Measurements from ENCODE around the gene FGD4. TPM values are rescaled to one million over a fixed set of nuclear protein-coding genes. Genes with fewer than 3 reads are reported as not detected.
"Not testable (repeated sequence)": the region's sequence is repeated elsewhere in the genome, so short reads cannot be mapped to it uniquely, and the experiment has no call there.

Gene FGD4
- total RNA-seq, 6 donors from 2014 or later: 44.0 to 78.6 (median 55.5) TPM

- ATAC-seq (ENCODE audit: low FRiP score in 2 of 2): peak in 1 of 2 donors; percentile 42
- peak overlapping the region in 2 of 4 donors; percentile 78 to 84 for H3K27ac ChIP-seq
- no peaks in the 10 kb centered on the region for H3K9me3 ChIP-seq
- H3K27me3 ChIP-seq: no peaks in the 10 kb centered on the region
- no peak for DNase-seq
- peaks cover 33 to 46% (median 41%) of the 10 kb centered on the region in 4 donors for H3K4me1 ChIP-seq
- TF ChIP-seq POLR2AphosphoS5 (IDR thresholded peaks at IDR 0.05) (no peak), CTCF (IDR thresholded peaks at IDR 0.05) (no peak), EP300 (IDR thresholded peaks at IDR 0.05) (no peak), POLR2A (IDR thresholded peaks at IDR 0.05) (no peak)
- H3K36me3 ChIP-seq: no peaks in the 10 kb centered on the region
- 0 to 24% methylated on average over 1 of the region's 1 CpG for WGBS, 2 donors
- no peak overlapping the region for H3K4me3 ChIP-seq
Measured at GRCh38 chr12:32532422-32532821, 133.1 kb downstream of the FGD4 start.

- Histone ChIP-seq H3K36me3 (no peaks in the 10 kb centered on the region), H3K27ac (peak overlapping the region; percentile 58 to 84 (median 77)), H3K27me3 (no peaks in the 10 kb centered on the region), H3K9me3 (no peaks in the 10 kb centered on the region), H3K4me3 (no peak overlapping the region), H3K4me1 (peaks cover 33 to 49% (median 44%) of the 10 kb centered on the region in 4 donors)
- no peak for DNase-seq
- no peak for TF ChIP-seq CTCF (IDR thresholded peaks at IDR 0.05)
- TF ChIP-seq EP300 (IDR thresholded peaks at IDR 0.05): no peak
- no peak for TF ChIP-seq POLR2AphosphoS5 (IDR thresholded peaks at IDR 0.05)
- TF ChIP-seq POLR2A (IDR thresholded peaks at IDR 0.05): no peak
- ATAC-seq (ENCODE audit: low FRiP score in 2 of 2): no peak
Measured at GRCh38 chr12:32532951-32533350, 133.6 kb downstream of the FGD4 start.

- not testable (repeated sequence) for H3K4me3 ChIP-seq, H3K9me3 ChIP-seq
- H3K4me1 ChIP-seq: peaks cover 33 to 49% (median 45%) of the 10 kb centered on the region in 4 donors
Measured at GRCh38 chr12:32533506-32533905, 134.1 kb downstream of the FGD4 start.

GRCh38 chr12:32533971-32534590 is 134.7 kb downstream of the FGD4 start:
- Histone ChIP-seq H3K27ac (peak overlapping the region; percentile 58 to 84 (median 77)), H3K9me3 (no peaks in the 10 kb centered on the region), H3K36me3 (no peaks in the 10 kb centered on the region), H3K27me3 (no peaks in the 10 kb centered on the region), H3K4me3 (peak overlapping the region; percentile 4 to 47 (median 39)), H3K4me1 (peaks cover 33 to 49% (median 45%) of the 10 kb centered on the region in 4 donors)
- WGBS, 2 donors: 8 to 12% methylated on average over 6 of the region's 6 CpGs
- ATAC-seq (ENCODE audit: low FRiP score in 2 of 2): peak; percentile 88 to 89
- TF ChIP-seq CTCF (IDR thresholded peaks at IDR 0.05) (no peak), POLR2A (IDR thresholded peaks at IDR 0.05) (peak in 1 of 4 donors; percentile 51), POLR2AphosphoS5 (IDR thresholded peaks at IDR 0.05) (peak; percentile 62 to 84), EP300 (IDR thresholded peaks at IDR 0.05) (peak in 1 of 4 donors; percentile 53)
- peak in 1 of 2 donors; percentile 85 for DNase-seq

More at GRCh38 chr12:32533506-32533905, 134.1 kb downstream of the FGD4 start:
- peak overlapping the region; percentile 58 to 84 (median 77) for H3K27ac ChIP-seq
- H3K27me3 ChIP-seq; ATAC-seq (ENCODE audit: low FRiP score in 2 of 2); H3K36me3 ChIP-seq; DNase-seq: not testable (repeated sequence)
- WGBS, 2 donors: 84 to 92% methylated on average over 10 of the region's 10 CpGs

GRCh38 chr12:32534698-32535097 is 135.3 kb downstream of the FGD4 start:
- peak overlapping the region; percentile 4 to 47 (median 39) for H3K4me3 ChIP-seq
- TF ChIP-seq EP300 (IDR thresholded peaks at IDR 0.05): no peak
- TF ChIP-seq CTCF (IDR thresholded peaks at IDR 0.05): no peak
- TF ChIP-seq POLR2A (IDR thresholded peaks at IDR 0.05): no peak
- TF ChIP-seq POLR2AphosphoS5 (IDR thresholded peaks at IDR 0.05): no peak
- peak overlapping the region; percentile 58 to 84 (median 77) for H3K27ac ChIP-seq
- H3K27me3 ChIP-seq: no peaks in the 10 kb centered on the region
- WGBS, 2 donors: 6 to 14% methylated on average over 1 of the region's 1 CpG
- H3K4me1 ChIP-seq: peaks cover 33 to 54% (median 45%) of the 10 kb centered on the region in 4 donors
- no peaks in the 10 kb centered on the region for H3K36me3 ChIP-seq
- no peaks in the 10 kb centered on the region for H3K9me3 ChIP-seq
- DNase-seq (no peak), ATAC-seq (ENCODE audit: low FRiP score in 2 of 2) (no peak)
